ENCODE data around the gene C5orf52.

GRCh38 chr5:157721159-157721558 lies 49.8 kb downstream of the C5orf52 start:
- TF ChIP-seq CTCF (conservative IDR thresholded peaks at IDR 0.05; ENCODE audit: low read depth, low read length) (no peak), EZH2phosphoT487 (IDR thresholded peaks at IDR 0.05; ENCODE audit: borderline replicate concordance, low read length) (no peak)
